HG03280 (cell line): ENCODE data around the gene ZNF432.
A peak's percentile ranks its signal among the peaks of the same experiment; 100 is the strongest.

Experiments
- ATAC-seq: cut with Tn5 transposase; IDR thresholded peaks from one replicate; pipeline ENCODE4 v1.9.1; 2021; ENCODE audit warnings: mild to moderate bottlenecking, moderate library complexity; ENCODE audit not compliant: unreplicated experiment

ZNF432 gene

GRCh38 chr19:52010674-52011073 lies 38.0 kb downstream of the ZNF432 start:
- no peak for ATAC-seq

DNA sequence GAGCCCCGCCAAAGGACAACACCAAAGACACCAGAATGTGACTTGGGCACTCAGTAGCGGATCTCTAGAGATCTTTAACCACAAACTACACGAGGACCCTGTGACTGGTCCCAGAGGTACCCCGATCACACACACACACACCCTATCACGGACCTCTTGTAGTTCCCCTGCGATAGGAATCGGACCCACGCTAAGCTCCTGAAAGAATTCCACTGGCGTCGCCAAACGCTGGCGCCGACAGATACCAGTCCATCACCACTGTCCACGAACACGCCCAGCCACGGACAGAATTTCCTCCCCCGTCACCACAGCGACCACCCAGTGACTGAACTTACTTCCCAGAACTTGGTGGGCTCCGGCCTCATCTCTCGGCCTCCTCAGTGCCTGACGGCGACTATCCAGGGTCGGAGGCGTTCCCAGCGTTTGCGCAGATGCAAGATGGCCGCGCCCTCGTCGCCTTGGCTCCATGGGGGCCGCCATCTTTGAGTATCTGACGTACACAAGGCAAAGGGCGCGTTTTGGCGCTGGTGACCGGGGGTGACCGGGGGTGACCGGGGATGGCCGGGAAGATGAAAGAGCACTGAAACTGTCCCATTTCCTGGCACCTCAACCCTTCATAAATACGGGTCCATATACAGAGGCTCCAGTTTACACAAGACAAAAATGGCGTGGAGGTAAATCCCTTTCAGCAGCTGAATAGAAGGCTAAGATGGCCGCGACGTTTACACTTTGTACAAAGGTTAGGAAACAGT lies 40.7 kb downstream of the ZNF432 start, which contains the start of gene ZNF615:
ZNF615 (minus strand) TSS at position 406 of the 752 bp plus-strand sequence. CDS start 4,500 bp downstream, outside the sequence.
- peak; percentile 94 for ATAC-seq

DNA sequence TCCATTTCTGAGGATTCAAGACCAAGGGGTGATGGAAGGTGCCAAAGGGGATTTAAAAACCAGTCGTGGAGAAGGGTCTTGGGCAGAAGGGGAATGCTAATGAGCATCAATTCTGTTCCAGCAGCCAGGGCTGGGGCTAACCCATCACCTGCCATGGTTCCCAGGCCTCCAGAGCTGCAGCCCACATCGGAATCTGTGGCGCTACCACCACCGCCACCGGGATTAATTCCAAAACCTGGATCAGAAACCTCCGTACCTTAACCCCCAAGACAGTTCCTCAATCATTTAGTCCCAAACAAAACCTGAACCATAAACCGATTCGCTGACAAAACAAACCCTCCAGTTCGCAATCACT lies 41.2 kb downstream of the ZNF432 start:
- no peak for ATAC-seq

DNA sequence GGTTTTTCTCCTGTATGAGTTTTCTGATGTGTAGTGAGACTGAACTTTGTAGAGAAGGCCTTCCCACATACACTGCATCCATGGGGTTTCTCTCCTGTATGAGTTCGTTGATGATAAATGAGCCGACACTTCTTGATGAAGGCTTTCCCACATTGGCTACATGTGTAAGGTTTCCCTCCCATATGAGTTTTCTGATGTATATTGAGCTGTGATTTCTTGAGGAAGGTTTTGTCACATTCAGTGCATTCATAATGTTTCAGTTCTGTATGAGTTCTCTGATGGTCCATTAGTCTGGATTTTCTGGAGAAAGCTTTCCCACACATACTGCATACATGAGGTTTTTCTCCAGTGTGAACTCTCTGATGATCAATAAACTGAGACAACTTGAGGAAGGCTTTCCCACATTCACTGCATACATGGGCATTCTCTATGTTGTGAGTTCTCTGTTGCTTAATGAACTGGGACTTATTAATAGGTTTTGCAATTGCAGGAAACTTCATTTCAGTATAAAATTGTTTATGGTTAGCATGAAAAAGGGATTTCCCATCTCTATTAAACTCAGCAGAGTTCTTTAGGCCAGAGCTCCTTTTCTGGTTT lies 54.5 kb downstream of the ZNF432 start:
- ATAC-seq = no peak

GRCh38 chr19:51993422-51993821 lies 55.2 kb downstream of the ZNF432 start:
- ATAC-seq = no peak

DNA sequence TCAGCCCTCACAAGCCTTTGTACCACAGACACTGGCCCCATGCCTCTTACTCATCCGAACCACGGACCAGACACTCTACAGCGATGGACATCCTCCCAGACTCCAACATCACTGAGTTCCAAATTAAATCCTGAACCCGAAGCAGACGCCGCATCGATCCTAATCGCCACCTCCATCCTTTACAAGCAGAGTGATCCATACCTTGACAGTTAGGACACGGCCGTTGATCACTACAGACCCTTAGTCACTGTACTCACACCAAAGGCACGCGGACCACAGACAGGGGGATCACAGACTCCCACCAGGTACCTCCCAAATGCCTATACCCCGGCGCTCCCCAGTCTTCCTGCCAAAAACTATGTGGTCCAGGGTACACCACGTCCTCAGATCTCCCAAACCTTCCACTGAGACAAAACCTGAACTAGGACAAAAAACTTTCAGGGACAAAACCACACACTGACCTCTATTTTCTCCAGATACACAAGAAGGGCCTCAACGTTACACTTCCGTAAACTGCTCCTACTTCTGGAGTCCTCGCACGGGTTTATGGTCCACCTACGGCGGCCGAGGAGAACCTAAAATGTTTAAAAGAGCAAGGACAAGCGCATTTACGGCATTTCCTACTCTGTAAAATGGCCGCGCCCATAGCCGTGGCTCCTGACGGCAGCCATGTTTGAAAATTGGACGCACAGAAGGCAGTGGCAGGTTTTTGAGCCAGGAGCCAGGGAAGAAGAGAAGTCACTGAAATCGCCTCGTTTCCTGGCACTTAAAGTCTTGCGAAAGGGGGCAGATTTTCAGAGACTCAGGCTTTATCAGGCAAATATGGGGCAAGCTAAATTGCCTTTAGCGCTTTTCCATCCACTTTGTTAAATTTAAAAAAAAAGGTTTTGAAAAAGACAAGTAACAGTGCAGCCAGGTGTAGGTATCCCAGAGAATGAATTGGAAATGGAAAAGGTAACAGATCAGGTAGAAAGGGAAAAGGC lies 62.0 kb downstream of the ZNF432 start, which contains the start of gene ZNF350:
ZNF350 (minus strand) TSS at position 532 of the 983 bp plus-strand sequence. CDS start 12,480 bp downstream, outside the sequence.
- ATAC-seq = peak; percentile 90

DNA sequence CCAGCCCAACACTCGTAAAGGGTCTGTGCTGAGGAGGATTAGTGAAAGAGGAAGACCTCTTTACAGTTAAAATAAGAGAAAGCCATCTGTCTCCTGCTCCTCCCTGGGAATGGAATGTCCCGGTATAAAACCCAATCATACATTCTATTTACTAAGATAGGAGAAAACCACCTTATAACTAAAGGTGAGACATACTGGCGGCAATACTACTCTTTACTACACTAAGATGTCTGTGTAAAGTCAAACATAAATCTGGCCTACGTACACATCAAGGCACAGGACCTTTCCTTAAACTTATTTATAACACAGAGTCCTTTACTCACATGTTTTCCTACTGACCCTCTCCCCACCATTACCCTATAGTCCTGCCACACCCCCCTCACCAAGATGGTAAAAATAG lies 65.3 kb downstream of the ZNF432 start:
- ATAC-seq = no peak
